ENCODE measurements around the gene SLC13A4. TPM values are rescaled to one million over a fixed set of nuclear protein-coding genes. Genes with fewer than 3 reads are reported as not detected.
A peak's percentile ranks its signal among the peaks of the same experiment; 100 is the strongest.

Gene SLC13A4
- total and polyA plus RNA-seq, 4 donors = 0.01 to 0.17 (median 0.10) TPM

DNA sequence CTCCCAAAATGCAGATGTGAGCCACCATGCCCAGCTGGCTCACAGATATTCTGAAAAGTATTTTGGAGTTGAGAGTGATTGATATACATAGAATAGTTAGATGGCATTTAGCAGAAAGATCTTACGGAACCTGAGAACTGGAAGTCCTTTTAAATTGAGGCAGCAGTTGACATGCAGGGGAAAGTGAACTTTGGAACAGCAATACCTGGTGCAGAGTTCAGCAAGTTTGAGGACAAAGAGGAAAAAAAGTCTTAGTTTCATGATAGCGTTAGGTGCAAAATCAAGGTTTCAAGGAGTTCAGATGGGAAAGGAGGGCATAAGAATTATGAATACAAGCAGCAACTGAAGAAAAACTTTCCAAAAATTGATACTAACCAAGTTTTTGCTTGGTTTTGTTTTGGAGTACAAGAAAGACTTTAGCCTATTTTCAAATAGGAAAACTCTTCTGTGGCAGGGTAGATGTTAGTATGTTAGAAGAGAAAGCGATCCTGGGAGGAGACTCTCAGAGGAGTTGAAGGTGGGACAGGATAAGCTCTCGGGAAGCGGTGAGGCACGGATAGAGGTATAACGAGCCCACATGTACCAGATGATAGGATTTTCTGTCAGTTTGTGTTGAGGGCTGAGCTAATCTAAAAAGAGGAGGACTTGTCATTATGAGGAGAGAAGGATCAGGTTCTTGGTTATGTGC, 93.7 kb downstream of the SLC13A4 start (continued):
- TF ChIP-seq, protein P1, sequence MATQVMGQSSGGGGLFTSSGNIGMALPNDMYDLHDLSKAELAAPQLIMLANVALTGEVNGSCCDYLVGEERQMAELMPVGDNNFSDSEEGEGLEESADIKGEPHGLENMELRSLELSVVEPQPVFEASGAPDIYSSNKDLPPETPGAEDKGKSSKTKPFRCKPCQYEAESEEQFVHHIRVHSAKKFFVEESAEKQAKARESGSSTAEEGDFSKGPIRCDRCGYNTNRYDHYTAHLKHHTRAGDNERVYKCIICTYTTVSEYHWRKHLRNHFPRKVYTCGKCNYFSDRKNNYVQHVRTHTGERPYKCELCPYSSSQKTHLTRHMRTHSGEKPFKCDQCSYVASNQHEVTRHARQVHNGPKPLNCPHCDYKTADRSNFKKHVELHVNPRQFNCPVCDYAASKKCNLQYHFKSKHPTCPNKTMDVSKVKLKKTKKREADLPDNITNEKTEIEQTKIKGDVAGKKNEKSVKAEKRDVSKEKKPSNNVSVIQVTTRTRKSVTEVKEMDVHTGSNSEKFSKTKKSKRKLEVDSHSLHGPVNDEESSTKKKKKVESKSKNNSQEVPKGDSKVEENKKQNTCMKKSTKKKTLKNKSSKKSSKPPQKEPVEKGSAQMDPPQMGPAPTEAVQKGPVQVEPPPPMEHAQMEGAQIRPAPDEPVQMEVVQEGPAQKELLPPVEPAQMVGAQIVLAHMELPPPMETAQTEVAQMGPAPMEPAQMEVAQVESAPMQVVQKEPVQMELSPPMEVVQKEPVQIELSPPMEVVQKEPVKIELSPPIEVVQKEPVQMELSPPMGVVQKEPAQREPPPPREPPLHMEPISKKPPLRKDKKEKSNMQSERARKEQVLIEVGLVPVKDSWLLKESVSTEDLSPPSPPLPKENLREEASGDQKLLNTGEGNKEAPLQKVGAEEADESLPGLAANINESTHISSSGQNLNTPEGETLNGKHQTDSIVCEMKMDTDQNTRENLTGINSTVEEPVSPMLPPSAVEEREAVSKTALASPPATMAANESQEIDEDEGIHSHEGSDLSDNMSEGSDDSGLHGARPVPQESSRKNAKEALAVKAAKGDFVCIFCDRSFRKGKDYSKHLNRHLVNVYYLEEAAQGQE (IDR thresholded peaks at IDR 0.05) = peak; percentile 25

Small RNAs within 50 kb of the gene (small RNA-seq; reads per million reads assigned to genes)
- not detected for gene RNU6-1154P

Other genes starting within 250 kb of the SLC13A4 start
- 10 to 100 TPM in 1 of 2 donors, 1 to 10 TPM in 1; 6.9 to 11.1 TPM for gene CNOT4, start 218.1 kb downstream of the SLC13A4 start, total RNA-seq
- 10 to 100 TPM in 1 of 2 donors, 1 to 10 TPM in 1; 3.7 to 10.3 TPM for gene CNOT4, start 218.1 kb downstream of the SLC13A4 start, polyA plus RNA-seq
- gene NUP205, start 170.3 kb downstream of the SLC13A4 start, total RNA-seq = 10 to 100 TPM; 16.6 to 27.8 TPM
- 1 to 10 TPM; 6.3 to 7.5 TPM for gene NUP205, start 170.3 kb downstream of the SLC13A4 start, polyA plus RNA-seq
- gene STMP1, start 65.7 kb downstream of the SLC13A4 start, total RNA-seq = 10 to 100 TPM in 1 of 2 donors, 1 to 10 TPM in 1; 6.8 to 16.6 TPM
- gene STMP1, start 65.7 kb downstream of the SLC13A4 start, polyA plus RNA-seq = 10 to 100 TPM; 11.1 to 30.7 TPM
- 10 to 100 TPM in 1 of 2 donors, under 1 TPM in 1; 0.19 to 10.5 TPM for gene FAM180A, start 20.6 kb upstream of the SLC13A4 start, total RNA-seq
- gene FAM180A, start 20.6 kb upstream of the SLC13A4 start, polyA plus RNA-seq = 1 to 10 TPM; 4.1 to 7.0 TPM
- 10 to 100 TPM; 32.1 to 88.3 TPM for gene MTPN, start 249.2 kb upstream of the SLC13A4 start, total RNA-seq
- gene MTPN, start 249.2 kb upstream of the SLC13A4 start, polyA plus RNA-seq = 10 to 100 TPM; 24.8 to 33.5 TPM

Data from liver (tissue), 6 donors.